ENCODE measurements around the gene SYNGR3.

Gene SYNGR3

DNA sequence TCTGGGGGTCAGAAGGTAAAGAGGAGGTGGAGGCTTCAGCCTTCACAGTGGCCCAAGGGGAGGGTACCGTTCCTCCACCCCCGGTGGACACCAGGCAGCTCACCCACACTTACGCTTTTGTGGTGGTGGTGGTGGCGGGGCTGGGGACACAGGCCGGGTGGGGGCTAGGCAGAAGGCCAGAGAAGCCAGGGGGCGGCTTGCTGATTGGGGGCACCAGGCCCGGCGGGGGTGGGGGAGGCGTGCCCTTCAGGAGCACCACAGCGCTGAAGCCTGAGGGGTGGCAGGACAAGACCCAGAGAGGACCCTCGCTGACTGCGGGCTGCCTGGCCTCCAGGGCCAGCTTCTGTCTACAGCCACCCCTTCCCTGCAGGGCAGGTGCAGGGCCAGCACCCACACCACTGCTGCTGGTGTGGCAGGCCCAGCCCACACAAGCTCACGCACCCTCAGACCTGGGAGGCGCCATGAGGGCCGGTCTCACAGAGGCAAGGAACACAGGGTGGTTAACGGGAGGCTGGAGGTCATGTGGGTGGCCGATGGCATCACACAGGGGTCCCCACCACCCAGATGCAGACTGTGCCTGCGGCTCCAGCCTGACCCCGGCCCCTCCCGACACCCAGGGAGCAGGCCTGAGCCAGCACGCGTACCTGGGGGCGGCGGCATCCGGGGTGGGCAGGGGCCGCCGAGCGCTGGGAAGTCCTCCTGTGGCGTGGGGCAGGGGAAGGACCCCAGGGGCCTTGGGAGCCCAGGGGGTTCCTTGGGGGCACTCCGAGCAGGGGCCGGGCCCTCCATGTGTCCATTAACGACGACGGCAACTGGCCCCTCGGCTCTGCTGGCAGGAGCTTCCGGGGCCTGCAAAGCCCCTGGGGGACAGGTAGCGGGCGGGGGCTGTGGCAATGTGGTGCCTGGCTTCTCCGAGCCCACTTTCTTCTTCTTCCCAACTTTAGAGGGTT lies 9.4 kb downstream of the SYNGR3 start:
- TF ChIP-seq FOXM1 (IDR thresholded peaks at IDR 0.05; ENCODE audit: borderline replicate concordance, low read depth) = no peak
- no peak for TF ChIP-seq TCF12 (IDR thresholded peaks at IDR 0.05; ENCODE audit: low read depth)
- no peak for TF ChIP-seq NFIC (IDR thresholded peaks at IDR 0.05)
- TF ChIP-seq, protein P1, sequence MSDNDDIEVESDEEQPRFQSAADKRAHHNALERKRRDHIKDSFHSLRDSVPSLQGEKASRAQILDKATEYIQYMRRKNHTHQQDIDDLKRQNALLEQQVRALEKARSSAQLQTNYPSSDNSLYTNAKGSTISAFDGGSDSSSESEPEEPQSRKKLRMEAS (IDR thresholded peaks at IDR 0.05) = no peak
- TF ChIP-seq, protein P2, sequence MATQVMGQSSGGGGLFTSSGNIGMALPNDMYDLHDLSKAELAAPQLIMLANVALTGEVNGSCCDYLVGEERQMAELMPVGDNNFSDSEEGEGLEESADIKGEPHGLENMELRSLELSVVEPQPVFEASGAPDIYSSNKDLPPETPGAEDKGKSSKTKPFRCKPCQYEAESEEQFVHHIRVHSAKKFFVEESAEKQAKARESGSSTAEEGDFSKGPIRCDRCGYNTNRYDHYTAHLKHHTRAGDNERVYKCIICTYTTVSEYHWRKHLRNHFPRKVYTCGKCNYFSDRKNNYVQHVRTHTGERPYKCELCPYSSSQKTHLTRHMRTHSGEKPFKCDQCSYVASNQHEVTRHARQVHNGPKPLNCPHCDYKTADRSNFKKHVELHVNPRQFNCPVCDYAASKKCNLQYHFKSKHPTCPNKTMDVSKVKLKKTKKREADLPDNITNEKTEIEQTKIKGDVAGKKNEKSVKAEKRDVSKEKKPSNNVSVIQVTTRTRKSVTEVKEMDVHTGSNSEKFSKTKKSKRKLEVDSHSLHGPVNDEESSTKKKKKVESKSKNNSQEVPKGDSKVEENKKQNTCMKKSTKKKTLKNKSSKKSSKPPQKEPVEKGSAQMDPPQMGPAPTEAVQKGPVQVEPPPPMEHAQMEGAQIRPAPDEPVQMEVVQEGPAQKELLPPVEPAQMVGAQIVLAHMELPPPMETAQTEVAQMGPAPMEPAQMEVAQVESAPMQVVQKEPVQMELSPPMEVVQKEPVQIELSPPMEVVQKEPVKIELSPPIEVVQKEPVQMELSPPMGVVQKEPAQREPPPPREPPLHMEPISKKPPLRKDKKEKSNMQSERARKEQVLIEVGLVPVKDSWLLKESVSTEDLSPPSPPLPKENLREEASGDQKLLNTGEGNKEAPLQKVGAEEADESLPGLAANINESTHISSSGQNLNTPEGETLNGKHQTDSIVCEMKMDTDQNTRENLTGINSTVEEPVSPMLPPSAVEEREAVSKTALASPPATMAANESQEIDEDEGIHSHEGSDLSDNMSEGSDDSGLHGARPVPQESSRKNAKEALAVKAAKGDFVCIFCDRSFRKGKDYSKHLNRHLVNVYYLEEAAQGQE (IDR thresholded peaks at IDR 0.05; ENCODE audit: low read depth) = no peak
- no peak for TF ChIP-seq TEAD4 (IDR thresholded peaks at IDR 0.05)
- no peak for TF ChIP-seq ZBTB7A (IDR thresholded peaks at IDR 0.05; ENCODE audit: low read depth)
- no peak for TF ChIP-seq EGR1 (IDR thresholded peaks at IDR 0.05)
- TF ChIP-seq TAF1 (IDR thresholded peaks at IDR 0.05; ENCODE audit: low read depth) = no peak
- TF ChIP-seq CEBPB (IDR thresholded peaks at IDR 0.05) = no peak
- no peak for TF ChIP-seq YY1 (IDR thresholded peaks at IDR 0.05; ENCODE audit: low read depth)
- no peak for TF ChIP-seq CREB1 (IDR thresholded peaks at IDR 0.05; ENCODE audit: low read depth)
- no peak for TF ChIP-seq EP300 (IDR thresholded peaks at IDR 0.05; ENCODE audit: borderline replicate concordance)
- no peak for TF ChIP-seq RAD21 (IDR thresholded peaks at IDR 0.05; ENCODE audit: low read depth)
- TF ChIP-seq, protein P3, sequence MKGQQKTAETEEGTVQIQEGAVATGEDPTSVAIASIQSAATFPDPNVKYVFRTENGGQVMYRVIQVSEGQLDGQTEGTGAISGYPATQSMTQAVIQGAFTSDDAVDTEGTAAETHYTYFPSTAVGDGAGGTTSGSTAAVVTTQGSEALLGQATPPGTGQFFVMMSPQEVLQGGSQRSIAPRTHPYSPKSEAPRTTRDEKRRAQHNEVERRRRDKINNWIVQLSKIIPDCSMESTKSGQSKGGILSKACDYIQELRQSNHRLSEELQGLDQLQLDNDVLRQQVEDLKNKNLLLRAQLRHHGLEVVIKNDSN (IDR thresholded peaks at IDR 0.05) = no peak

DNA sequence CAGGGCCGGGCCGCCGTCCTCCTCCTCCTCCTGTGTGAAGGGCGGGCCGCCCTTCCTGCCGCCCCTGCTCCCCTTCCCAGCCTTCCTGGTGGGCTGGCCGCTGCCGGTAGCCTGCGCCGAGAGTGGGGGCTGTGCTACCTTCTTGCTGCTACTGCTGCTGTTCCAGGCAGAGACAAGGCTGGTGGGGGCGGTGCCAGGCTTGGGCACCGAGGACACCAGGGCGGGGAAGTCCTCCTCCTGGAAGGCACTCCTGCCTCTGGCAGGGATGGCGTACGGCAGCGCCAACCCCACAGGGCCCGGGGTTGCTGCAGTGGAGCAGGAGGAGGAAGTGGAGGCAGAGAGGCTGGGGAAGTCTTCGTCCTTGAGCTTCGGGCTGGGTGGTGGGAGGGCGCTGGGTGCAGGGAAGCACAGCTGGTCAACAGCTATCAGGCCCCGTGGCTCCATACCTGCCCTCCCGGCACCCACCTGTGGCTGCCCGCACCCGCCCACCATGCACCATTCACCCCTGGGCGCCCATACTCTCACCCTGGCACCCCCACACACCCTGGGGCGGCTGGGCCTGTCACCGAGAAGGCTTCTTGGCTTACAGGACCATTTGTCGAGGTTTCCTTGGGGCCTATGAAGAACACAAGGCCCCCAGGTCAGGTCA lies 10.2 kb downstream of the SYNGR3 start:
- no peak for TF ChIP-seq ZBTB7A (IDR thresholded peaks at IDR 0.05; ENCODE audit: low read depth)
- TF ChIP-seq, protein P1 (IDR thresholded peaks at IDR 0.05) = no peak
- TF ChIP-seq TAF1 (IDR thresholded peaks at IDR 0.05; ENCODE audit: low read depth) = no peak
- no peak for TF ChIP-seq CEBPB (IDR thresholded peaks at IDR 0.05)
- no peak for TF ChIP-seq NFIC (IDR thresholded peaks at IDR 0.05)
- no peak for TF ChIP-seq EGR1 (IDR thresholded peaks at IDR 0.05)
- no peak for TF ChIP-seq YY1 (IDR thresholded peaks at IDR 0.05; ENCODE audit: low read depth)
- no peak for TF ChIP-seq FOXM1 (IDR thresholded peaks at IDR 0.05; ENCODE audit: borderline replicate concordance, low read depth)
- TF ChIP-seq TCF12 (IDR thresholded peaks at IDR 0.05; ENCODE audit: low read depth) = no peak
- TF ChIP-seq, protein P3 (IDR thresholded peaks at IDR 0.05) = no peak
- no peak for TF ChIP-seq RAD21 (IDR thresholded peaks at IDR 0.05; ENCODE audit: low read depth)
- no peak for TF ChIP-seq TEAD4 (IDR thresholded peaks at IDR 0.05)
- TF ChIP-seq, protein P2 (IDR thresholded peaks at IDR 0.05; ENCODE audit: low read depth) = no peak
- TF ChIP-seq CREB1 (IDR thresholded peaks at IDR 0.05; ENCODE audit: low read depth) = no peak
- TF ChIP-seq EP300 (IDR thresholded peaks at IDR 0.05; ENCODE audit: borderline replicate concordance) = no peak

DNA sequence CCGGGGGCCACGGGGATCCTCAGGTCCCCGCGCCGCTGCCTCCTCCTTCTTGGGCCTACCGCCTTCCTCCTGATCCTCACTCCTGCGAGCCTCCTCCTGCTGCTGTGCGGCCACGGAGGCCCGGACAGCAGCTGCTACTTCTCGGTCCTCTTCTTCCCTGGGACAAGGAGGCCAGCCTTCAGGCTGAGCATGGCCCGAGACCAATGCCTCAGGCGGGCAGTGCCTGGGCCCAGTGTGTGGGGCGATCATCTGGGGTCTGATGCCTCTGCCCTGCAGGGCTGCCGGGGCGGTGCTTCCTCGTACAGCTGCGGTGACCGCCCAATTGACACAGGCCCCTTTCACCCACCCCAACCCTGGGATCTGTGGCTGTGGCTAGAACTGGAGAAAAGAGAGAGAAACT lies 11.3 kb downstream of the SYNGR3 start:
- TF ChIP-seq RAD21 (IDR thresholded peaks at IDR 0.05; ENCODE audit: low read depth) = no peak
- TF ChIP-seq, protein P3 (IDR thresholded peaks at IDR 0.05) = no peak

DNA sequence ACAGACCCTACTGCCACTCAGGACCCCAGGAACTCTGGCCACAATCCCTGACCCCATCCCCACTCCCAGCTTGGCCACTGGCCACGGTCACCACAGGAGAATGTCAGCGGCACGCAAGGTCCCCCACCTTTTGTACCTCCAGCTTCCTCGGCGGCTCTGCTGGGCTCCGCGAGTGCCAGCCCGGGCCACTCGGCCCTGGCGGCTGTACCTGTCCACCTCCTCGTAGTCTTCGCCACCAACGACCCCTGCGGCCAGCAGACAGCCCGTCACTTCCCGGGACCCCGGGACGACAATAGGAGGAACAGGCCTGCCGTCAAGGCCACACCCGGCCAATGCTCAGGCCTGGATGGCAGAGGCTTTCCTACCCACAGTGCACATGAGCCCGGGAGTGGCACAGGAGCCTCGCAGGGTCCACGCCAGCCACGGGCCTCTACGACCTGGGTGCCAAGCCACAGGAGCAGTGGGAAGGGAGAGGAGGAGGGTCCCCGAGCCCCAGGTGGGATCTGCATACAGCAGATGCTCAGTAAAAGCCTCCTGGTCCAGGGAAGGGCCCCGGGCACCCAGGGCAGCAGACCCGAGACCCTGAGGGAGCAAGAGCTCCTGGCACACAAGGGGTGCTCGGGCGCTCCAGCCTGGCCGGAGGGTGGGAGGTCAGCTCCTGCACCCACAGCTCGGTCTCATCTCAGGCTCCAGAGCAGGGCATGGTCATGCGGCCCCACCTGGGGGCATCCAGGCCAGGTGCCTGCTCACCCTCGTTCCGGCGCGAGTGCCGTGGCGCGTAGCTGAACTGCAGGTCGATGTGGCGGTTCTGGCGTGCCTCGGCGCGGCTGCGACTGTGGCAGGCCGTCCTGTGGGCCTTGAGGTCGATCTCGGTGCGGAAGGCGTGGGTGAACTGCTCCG lies 11.9 kb downstream of the SYNGR3 start:
- TF ChIP-seq ZBTB7A (IDR thresholded peaks at IDR 0.05; ENCODE audit: low read depth) (no peak), CEBPB (IDR thresholded peaks at IDR 0.05) (no peak), TCF12 (IDR thresholded peaks at IDR 0.05; ENCODE audit: low read depth) (no peak), TEAD4 (IDR thresholded peaks at IDR 0.05) (no peak), EGR1 (IDR thresholded peaks at IDR 0.05) (no peak), FOXM1 (IDR thresholded peaks at IDR 0.05; ENCODE audit: borderline replicate concordance, low read depth) (no peak)
